Ecto neural progenitor cell (in vitro differentiated cells): ENCODE results near the gene EVA1A.

Source experiments
- DNase-seq: peaks from one replicate; pipeline ENCODE4 v3.0.0-alpha.2; 2018; ENCODE audit warnings: low spot score

Gene EVA1A

GRCh38 chr2:75562513-75562864, 1.8 kb upstream of the EVA1A start:
- no peak for DNase-seq

GRCh38 chr2:75561566-75562512, 1.1 kb upstream of the EVA1A start:
- no peak for DNase-seq

GRCh38 chr2:75560022-75560767, 544 bp downstream of the EVA1A start:
- DNase-seq = peak; percentile 67

- DNase-seq = no peak
These were observed 1.1 kb downstream of the EVA1A start for GRCh38 chr2:75559680-75560021.

DNA sequence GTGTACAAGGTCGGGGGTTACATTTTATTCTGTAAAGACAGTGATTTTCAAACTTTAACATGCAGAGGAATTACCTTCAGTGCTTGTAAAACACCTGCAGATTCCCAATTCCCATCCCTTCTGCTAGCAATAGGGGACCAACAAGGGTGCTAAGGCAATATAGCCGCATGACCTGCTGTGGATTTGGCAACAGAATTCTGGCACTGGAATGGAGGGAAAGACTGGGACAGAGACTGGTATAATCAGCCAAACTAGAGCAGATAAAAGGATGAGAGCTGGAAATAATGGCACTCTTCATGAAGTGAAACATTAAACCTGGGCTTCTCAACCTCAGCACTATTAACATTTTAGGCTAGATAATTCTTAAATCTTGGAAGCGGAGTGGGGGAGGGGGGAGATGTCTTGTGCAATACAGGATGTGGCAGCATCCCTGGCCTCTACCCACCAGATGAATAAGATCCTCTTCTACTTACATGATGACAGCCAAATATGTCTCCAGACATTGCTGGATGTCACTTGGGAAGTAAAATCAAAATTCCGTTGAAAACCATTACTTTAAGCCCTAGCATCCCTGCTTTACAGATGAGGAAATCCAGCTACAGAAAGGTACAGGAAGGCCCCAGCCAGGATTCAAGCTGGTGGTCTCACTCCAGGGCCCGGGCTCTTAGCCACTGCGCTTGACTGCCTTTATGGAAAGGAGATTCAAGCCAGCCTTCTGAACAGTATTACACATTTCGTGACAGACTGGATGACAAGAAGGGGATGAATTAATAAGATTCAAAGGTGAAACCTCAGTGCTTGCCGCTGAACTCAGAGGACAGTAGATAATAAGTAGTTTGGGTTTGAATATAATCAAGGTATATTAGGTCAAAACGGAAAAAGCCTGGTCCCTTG, 1.7 kb downstream of the EVA1A start:
- DNase-seq = no peak

DNA sequence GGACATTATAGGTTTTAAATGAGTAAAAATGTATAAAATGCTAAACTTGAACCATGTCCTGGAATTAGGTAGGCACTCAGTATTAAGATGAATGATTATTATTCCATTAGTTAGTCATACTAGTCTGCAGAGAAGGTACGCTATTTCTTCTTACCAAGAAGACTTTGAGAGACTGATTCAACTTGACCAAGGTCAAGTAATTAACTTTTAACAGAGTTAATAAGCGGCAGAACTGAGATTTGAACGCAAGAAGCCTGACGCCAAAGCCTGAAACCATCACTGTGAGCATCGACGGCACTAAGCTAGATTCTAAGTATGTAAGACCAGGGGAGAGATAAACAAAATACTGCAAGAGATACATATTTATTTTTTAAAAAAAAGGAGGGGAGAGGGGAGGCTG, 2.6 kb downstream of the EVA1A start:
- DNase-seq = no peak

DNA sequence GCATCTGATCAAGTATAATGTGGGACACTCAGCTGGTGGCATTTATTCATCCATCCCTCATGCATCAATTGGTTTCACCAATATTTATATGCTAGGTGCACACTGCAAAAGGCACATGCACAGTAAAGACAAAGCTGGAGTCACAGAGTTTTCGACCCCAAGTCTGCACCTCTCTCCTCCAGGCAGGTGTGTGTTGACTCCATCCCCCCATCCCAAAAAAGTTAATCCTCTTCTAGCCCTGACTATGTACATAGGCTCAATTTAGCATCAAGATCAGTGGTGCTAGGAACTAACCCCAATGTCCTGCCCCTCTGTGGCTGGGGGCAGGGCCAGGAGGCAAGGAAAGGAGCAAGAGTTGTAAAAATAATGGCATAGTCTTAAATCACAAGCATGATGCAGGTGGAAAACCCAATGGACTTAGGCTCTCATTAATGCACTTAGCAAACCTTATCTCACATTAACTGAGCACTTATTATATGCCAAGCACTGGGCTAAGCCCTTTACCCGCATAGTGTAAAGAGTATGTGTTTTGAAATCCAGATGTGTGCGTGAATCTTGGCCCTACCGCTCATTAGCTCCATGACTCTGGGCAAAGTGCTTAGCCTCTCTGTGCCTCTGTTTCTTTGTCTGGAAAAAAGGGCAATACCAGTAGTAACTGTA, 3.1 kb downstream of the EVA1A start:
- DNase-seq = no peak

DNA sequence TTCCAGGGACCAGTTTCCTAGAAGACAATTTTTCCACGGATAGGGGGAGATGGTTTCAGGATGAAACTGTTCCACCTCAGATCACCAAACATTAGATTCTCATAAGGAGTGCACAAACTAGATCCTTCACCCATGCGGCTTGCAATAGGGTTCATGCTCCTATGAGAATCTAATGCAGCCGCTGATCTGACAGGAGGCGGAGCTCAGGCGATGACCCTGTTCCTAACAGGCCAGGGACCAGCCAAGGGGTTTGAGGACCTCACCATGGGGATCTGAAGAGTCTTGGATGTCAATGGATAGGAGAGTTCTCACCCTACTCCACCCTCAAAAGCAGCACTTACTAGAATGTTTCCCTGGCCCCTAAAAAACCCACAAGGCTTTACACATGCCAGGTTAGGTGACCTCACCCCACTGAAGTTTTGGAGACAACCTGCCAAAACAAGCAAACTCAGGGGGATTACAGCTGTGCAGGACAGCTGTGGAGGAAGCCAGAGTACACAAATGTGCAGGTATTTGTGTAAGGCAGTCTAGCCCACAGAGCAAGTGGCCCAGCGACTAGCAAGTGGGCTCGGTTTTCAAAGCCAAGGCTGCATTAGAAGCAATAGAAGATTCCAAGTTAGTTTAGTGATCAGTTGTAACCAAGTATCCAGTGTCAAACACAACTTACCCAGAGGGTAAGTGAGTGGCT, 3.9 kb downstream of the EVA1A start:
- no peak for DNase-seq

DNA sequence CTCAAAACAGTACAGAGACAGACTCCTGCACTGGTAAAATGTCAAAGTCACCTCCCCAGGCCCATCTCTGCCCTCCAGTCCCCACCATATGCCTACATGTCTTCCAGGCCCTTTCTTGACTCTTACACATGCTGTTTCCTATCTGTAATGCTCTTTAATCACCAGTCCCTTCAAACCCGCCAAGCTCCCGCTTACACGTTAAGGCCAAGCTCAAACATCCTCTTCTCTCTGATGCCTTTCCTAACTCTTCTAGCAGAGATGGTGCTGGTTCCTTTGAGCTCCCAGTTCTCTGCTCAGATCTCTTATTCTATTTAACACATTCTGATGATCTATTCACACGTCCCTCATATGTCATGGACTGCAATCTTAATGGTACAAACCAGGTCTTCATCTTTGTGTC, 5.0 kb downstream of the EVA1A start:
- DNase-seq = no peak

DNA sequence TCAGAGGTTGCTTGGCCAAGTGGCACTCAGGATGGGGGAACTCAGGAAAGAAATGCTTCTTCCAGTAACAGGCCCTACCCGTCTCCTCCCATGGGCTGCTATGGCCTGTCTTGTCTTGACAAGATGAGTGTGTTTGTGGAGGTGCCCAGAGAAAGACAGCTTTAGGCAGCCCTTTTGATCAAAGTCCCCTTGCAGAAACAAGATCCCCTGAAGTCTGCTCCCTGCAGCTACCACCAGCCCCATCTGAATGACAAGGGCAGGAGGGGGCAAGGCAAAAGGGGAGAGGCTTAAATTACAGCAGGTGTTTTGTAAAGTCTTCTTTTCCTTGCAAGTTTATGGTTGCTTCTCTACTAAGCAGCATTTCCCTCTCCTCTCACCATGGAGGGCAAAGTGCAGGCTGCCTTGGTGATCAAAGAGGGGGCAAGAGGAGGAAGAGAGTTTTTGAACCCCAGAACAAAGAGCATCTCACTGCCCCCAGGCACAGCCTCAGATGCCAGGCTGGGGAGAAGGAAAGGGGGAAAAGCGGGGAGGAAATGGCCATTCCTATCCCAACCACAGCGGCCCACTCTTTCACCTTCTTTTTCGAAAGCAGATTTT, 6.7 kb downstream of the EVA1A start:
- DNase-seq = no peak

DNA sequence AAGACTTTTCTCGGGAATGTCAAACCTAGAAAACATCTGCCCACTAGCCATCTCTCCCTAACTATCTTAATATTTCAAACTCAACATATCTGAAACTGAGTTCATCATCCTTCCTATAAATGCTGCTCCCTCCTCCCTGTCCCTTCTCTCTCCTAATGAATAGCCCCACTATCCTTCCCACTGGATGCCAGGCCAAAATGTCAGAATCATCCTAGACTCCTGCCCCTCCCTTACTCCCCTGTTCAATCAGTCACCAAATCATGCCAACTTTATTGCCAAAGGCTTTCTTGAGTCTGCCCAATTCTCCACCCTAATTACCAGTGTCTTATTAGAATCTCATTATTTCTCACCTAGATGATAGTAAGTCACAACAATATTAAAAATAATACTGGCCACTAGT, 8.5 kb downstream of the EVA1A start:
- no peak for DNase-seq

DNA sequence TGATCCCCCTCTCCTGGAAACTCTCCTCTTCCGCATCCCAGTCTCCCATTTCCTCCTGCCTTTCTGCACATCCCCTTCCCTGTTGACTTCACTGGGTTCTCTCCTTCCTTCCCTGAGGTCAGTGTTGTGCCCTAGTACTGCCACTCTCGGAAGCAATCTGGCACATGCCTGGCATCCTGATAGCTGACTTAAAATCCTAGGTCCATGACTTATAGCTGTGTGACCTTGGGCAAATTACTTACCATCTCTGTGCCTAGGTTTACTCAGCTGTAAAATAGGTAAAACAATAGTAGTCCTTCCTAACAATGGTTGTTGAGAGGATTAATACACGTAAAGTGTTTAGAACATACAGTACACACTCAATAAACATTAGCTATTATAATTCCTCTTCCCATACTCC, 9.3 kb downstream of the EVA1A start:
- no peak for DNase-seq

DNA sequence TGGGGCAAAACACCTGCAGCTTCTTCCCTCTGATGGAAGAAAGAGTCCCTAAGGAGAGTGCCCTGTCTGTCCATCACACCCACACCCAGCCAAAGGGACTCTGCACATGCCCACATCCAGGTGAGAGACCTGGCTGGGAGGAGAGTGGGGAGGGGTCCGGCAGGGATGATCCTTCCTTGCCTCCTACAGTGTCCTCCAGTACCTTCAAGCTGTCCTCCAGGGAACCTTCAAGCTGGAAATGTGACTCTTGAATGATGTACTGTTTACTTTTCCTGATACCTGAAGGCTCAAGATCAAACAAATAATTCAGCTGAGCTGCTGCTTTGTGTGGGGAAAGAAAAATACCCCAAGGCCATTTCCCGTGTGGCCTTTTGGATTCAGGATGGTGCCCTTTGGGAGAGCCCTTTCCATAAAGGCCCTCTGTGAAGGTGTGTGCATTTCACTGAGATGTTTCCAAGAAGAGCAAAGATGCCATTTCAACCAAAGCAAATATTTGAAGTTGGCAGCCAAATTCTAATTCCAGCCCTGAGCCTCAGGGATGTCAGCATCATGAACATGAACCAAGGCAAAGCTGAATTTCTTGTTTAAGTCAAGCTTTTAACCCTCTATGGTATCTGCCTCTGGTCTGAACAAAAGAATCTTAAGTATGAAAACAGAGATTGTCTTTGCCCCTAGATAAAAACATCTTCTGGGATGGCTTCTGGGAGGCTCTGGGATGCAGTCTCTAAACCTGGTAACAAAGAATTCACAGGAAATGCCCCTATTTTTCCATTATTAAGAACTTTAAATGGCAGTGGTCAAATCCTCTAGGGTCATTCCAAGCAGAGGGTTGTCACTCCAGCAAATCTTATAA, 11.1 kb downstream of the EVA1A start:
- DNase-seq = no peak

DNA sequence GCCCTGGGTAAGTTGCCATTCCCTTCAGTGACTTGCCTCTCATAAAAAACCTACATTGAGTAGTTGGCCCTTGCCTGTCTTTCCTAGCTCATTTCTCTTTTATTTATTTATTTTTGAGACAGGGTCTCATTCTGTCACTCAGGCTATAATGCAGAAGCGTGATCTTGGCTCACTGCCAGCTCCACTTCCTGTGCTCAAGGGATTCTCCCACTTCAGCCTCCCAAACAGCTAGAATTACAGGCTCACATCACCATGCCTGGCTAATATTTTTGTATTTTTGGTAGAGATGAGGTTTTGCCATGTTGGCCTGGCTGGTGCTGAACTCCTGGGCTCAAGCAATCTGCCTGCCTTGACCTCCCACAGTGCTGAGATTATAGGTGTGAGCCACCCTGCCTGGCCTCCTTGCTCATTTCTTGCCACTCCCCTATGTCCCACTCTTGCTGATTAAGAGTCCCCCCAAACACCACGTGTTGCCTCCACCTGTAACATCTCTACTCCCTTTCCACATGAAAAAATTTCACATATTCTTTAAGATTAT, 12.6 kb downstream of the EVA1A start:
- no peak for DNase-seq

DNA sequence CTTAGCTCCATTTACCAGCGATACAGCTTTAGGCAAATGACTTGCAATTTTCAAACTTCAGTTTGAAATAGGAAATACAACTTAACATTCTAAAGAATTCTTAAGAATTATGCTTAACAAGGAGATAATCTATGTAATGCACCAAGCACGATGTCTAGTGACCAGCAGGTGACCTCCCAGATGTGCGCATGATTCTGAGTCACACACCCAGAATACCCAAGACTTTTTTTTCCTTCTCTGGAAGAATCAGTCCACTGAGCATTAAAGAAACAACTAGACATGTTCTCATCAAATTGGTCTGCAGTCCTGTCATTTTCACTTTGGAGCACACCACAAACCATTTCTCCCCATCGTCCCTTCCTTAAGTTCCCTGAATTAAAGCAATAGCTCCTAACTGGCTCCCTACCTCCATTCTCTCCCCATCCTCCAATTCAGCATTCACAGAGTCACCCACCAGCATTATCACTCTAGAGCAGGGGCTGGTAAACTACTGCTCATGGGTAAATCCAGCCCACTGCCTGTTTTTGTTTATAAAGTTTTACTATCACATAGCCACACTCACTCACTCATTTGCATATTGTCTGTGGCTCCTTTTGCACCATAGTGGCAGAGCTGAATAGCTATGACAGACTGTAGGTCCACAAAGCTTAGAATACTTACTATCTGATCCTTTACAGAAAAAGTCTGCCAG, 13.2 kb downstream of the EVA1A start:
- no peak for DNase-seq

DNA sequence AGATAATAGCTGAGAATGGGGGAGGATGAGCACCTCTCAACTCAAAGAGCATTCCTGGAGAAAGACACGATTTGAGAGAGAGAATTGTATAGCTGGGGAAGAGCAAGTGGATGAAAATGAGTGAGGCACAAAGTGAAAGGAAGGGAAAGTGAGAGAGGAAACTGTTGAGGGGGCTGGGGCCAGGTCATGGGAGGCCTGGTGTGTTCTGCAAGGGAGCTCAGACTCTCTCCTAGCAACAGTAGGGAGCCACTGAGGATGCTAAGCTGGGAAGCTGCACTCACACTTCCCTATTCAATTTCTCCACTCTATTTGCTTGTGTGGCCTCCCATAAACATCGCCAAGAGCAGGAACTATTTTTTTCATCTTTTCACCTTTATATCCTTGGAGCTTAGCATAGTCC, 14.8 kb downstream of the EVA1A start:
- DNase-seq = no peak

GRCh38 chr2:75545387-75545786, 15.4 kb downstream of the EVA1A start:
- DNase-seq = no peak

GRCh38 chr2:75543446-75543845, 17.3 kb downstream of the EVA1A start:
- DNase-seq = no peak

DNA sequence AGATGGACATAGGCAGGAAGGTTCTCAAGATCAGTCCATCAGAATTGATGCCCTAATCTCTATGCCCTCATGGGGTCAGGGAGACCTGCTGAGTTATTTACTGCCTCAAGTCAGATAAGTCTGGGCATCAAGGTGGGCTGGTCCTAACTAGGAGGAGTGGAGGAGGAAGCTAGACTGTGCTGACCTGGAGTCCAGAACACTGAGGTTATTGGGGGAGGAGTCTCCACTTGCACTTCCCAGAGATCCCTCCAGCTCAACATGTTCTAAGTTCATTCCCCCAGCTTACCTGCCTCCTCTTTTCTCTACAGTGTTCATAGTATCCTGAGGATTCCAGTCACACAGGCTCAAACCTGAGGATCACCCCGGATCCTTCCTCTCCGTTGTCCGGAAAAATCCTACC, 19.3 kb downstream of the EVA1A start:
- DNase-seq = no peak
